Fibroblast of skin of left biceps (primary cell): ENCODE data around the gene TFIP11.
A peak's percentile ranks its signal among the peaks of the same experiment; 100 is the strongest.

Experiments used
- DNase-seq, 2 experiments: peaks; one replicate each; pipeline ENCODE4 v3.0.0-alpha.2; 2013; ENCODE audit warnings: low read depth in 2 of 2

Gene TFIP11

GRCh38 chr22:26508148-26508547, 4.1 kb downstream of the TFIP11 start:
- no peak for DNase-seq

- no peak for DNase-seq
Measured at GRCh38 chr22:26503758-26504157, 8.5 kb downstream of the TFIP11 start.

- no peak for DNase-seq
Measured at GRCh38 chr22:26502688-26503561, 9.3 kb downstream of the TFIP11 start.

GRCh38 chr22:26501996-26502395, 10.3 kb downstream of the TFIP11 start:
- no peak for DNase-seq

GRCh38 chr22:26499188-26499703, 13.0 kb downstream of the TFIP11 start:
- no peak for DNase-seq

GRCh38 chr22:26496456-26496855, 15.8 kb downstream of the TFIP11 start:
- no peak for DNase-seq

- no peak for DNase-seq
Measured at GRCh38 chr22:26494506-26494905, 17.8 kb downstream of the TFIP11 start.

GRCh38 chr22:26492220-26492619, 20.1 kb downstream of the TFIP11 start:
- DNase-seq = no peak

- no peak for DNase-seq
Measured at GRCh38 chr22:26489447-26490036, 22.7 kb downstream of the TFIP11 start.

GRCh38 chr22:26487996-26488395, 24.3 kb downstream of the TFIP11 start:
- DNase-seq = no peak

- DNase-seq = no peak
Measured at GRCh38 chr22:26486394-26486793, 25.9 kb downstream of the TFIP11 start.

GRCh38 chr22:26485806-26486390, 26.4 kb downstream of the TFIP11 start:
- DNase-seq = no peak

- no peak for DNase-seq
Measured at GRCh38 chr22:26485013-26485412, 27.3 kb downstream of the TFIP11 start.

- no peak for DNase-seq
Measured at GRCh38 chr22:26484360-26484706, 27.9 kb downstream of the TFIP11 start.

GRCh38 chr22:26483439-26484359, 28.6 kb downstream of the TFIP11 start, which contains the start of the genes HPS4 and SRRD:
HPS4 (minus strand) TSS chr22:26483783; CDS start chr22:26481762, 2,021 bp downstream.
SRRD (plus strand) TSS chr22:26483877; CDS start chr22:26483891, 14 bp downstream.
- DNase-seq = peak; percentile 57 to 69

- no peak for DNase-seq
Measured at GRCh38 chr22:26483043-26483438, 29.2 kb downstream of the TFIP11 start.

GRCh38 chr22:26482161-26482560, 30.1 kb downstream of the TFIP11 start:
- no peak for DNase-seq

GRCh38 chr22:26481694-26482093, 30.6 kb downstream of the TFIP11 start:
- no peak for DNase-seq

GRCh38 chr22:26481112-26481693, 31.1 kb downstream of the TFIP11 start:
- DNase-seq = no peak

GRCh38 chr22:26480611-26480932, 31.7 kb downstream of the TFIP11 start:
- DNase-seq = no peak
